Ovary (tissue), 9 donors: Measurements from ENCODE around the gene ARHGEF17. TPM values are rescaled to one million over a fixed set of nuclear protein-coding genes. Genes with fewer than 3 reads are reported as not detected.
A peak's percentile ranks its signal among the peaks of the same experiment; 100 is the strongest.

Experiments
- DNase-seq, 5 donors: peaks; one replicate each; pipeline ENCODE4 v3.0.0-alpha.2; 2019 to 2020
- H3K27ac ChIP-seq, 2 donors: fragments of 200-600 bp; one replicate each; pipeline versions ENCODE4 v1.5.1 to v1.8.0; 2019 to 2022
- H3K27me3 ChIP-seq: fragments of 200-600 bp; one replicate; pipeline ENCODE4 v1.8.0; 2022
- H3K36me3 ChIP-seq: fragments of 200-600 bp; sonication (generic); one replicate; pipeline ENCODE4 v1.5.1; 2019
- H3K4me1 ChIP-seq: one replicate; pipeline ENCODE4 v1.8.1; 2013; ENCODE audit warnings: mild to moderate bottlenecking, moderate library complexity; ENCODE audit not compliant: insufficient read depth
- H3K4me3 ChIP-seq: fragments of 200-600 bp; sonication (generic); one replicate; pipeline ENCODE4 v1.5.1; 2017
- H3K9me3 ChIP-seq, 2 donors: fragments of 200-600 bp in 1 of 2; sonication (generic) in 1 of 2; one replicate each; pipeline versions ENCODE4 v1.5.1 to v1.8.1; 2013 to 2019; ENCODE audit warnings: mild to moderate bottlenecking in 1 of 2, moderate library complexity in 1 of 2
- EP300 ChIP-seq: sonication (generic); formaldehyde crosslinking; IDR thresholded peaks from one replicate; pipeline ENCODE4 v1.6.1; 2017; ENCODE audit warnings: antibody characterized with exemption
- POLR2A ChIP-seq: fragments of 450-650 bp; IDR thresholded peaks from one replicate; pipeline ENCODE4 v1.6.1; 2017; ENCODE audit warnings: antibody characterized with exemption, mild to moderate bottlenecking, moderate library complexity
- WGBS, 3 donors: extraction: QIAGEN DNeasy Blood & Tissue Kit in 1 of 3; methylation state at CpG; one replicate each; pipeline versions ENCODE4 v1.1.5 to v1.1.7; 2013 to 2017; 5-methylcytosine and 5-hydroxymethylcytosine counted together
- intact Hi-C, 4 donors: fragments of 100-400 bp; cut with DNase I; formaldehyde crosslinking; loops; one replicate each; pipeline versions ENCODE4 v1.11.0 to v1.15.1; 2022 to 2023
- polyA plus RNA-seq, 2 donors: library from polyadenylated mRNA; stranded (reverse); fragments of 200-250 nt in 1 of 2; fragments of 350-450 nt in 1 of 2; fragmentation: Illumina TruSeq in 1 of 2; extraction: RNeasy Lipid Tissue Mini Kit (QIAGEN cat#74804) in 1 of 2; gene quantifications; one replicate each; pipeline ENCODE4 v1.2.3, GENCODE V29; 2013 to 2014
- total RNA-seq, 7 donors: library from RNA; depleted of rRNA in 2 of 7; stranded (reverse); fragments of >200 nt in 2 of 7; fragmentation: NEBNext Ultra II Directional in 3 of 7; extraction: Animal tissue kit (Norgen Biotek cat#: 25700) in 3 of 7; gene quantifications; one replicate each; pipeline versions ENCODE4 v1.1.0 to v1.2.4, GENCODE V29; 2016 to 2023
- TF ChIP-seq, protein P1 (sequence below), 3 donors: fragments of 450-650 bp in 2 of 3; fragments of 200-600 bp in 1 of 3; IDR thresholded peaks; one replicate each; pipeline versions ENCODE4 v1.5.1 to v1.8.0; 2016 to 2022; ENCODE audit warnings: antibody characterized with exemption in 3 of 3, mild to moderate bottlenecking in 1 of 3
- donor health status: DM: no; HTN: no; CAD: no; lungs with moderate emphysema.
- donor health status: DM: no; HTN: no; CAD: no.
- donor health status: Bipolar disorder and iron deficiency.
- donor health status: DM: yes; HTN: yes; CAD: no.
- donor health status: DM: no; HTN: no; CAD: no.
- donor health status: DM: yes; HTN: yes; CAD: no.

ARHGEF17 gene
- total and polyA plus RNA-seq, 9 donors: 21.0 to 83.8 (median 46.0) TPM

DNA sequence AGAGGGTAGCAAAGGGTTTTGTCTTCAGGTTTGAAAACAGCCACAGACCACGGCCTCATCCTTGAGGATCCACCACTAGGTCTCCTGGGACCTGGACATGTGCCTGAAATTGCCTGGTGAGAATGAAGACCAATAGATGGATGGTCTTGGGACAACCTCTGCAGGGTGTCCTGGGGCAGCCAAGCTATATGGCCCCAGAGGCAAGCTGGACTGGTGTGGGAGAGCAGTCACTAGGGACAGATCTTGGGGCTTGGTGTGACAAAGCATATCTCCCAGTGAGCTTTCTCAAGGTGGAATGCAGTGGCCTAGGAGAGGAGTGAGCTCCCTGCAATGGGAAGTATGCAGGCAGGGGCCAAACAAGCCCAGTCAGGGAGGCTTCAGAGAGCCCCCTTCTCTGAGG is 22.4 kb upstream of the ARHGEF17 start:
- peak in 1 of 5 donors; percentile 2 for DNase-seq
- Histone ChIP-seq H3K36me3 (no peaks in the 10 kb centered on the region), H3K27ac (no peak overlapping the region), H3K4me3 (no peak overlapping the region), H3K4me1 (no peaks in the 10 kb centered on the region), H3K27me3 (no peaks in the 10 kb centered on the region), H3K9me3 (no peaks in the 10 kb centered on the region)
- TF ChIP-seq POLR2A: no peak
- TF ChIP-seq, protein P1, sequence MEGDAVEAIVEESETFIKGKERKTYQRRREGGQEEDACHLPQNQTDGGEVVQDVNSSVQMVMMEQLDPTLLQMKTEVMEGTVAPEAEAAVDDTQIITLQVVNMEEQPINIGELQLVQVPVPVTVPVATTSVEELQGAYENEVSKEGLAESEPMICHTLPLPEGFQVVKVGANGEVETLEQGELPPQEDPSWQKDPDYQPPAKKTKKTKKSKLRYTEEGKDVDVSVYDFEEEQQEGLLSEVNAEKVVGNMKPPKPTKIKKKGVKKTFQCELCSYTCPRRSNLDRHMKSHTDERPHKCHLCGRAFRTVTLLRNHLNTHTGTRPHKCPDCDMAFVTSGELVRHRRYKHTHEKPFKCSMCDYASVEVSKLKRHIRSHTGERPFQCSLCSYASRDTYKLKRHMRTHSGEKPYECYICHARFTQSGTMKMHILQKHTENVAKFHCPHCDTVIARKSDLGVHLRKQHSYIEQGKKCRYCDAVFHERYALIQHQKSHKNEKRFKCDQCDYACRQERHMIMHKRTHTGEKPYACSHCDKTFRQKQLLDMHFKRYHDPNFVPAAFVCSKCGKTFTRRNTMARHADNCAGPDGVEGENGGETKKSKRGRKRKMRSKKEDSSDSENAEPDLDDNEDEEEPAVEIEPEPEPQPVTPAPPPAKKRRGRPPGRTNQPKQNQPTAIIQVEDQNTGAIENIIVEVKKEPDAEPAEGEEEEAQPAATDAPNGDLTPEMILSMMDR (IDR thresholded peaks at IDR 0.05): no peak
- intact Hi-C loops: loop anchor here in 1 of 4 donors (10.0 kb wide), 1 partner anchor 101 kb away; no protein-coding TSS in a partner anchor
- WGBS, 3 donors: 71 to 92% (median 81%) methylated on average over 1 of the region's 1 CpG

DNA sequence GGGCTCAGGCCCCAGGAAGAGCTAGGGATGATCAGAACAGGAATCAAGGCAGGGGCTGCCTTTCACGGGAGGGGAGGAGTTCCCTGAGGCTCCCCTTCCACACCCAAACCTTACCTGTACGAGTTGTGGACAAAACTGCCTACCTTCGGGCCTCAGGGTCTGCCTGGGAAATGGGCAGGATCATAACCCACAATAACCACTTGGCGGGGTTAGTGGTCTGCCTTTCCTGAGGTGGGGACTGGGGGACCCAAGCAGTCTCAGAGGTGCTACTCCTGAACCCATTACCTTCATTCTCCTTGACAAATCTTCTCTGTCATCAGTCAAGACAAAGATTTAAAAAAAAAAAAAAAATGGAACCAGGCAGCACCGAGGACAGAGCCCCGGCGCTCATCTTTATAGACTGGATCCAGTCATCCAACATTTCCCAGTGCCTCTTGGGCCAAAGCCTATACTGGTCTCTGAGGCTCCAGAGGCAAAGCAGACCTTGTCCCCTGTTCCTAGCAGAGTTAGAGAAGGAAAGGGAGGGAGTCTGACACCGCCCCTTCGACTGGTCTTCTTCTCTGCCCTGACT is 21.8 kb upstream of the ARHGEF17 start:
- no peak overlapping the region for H3K4me3 ChIP-seq

DNA sequence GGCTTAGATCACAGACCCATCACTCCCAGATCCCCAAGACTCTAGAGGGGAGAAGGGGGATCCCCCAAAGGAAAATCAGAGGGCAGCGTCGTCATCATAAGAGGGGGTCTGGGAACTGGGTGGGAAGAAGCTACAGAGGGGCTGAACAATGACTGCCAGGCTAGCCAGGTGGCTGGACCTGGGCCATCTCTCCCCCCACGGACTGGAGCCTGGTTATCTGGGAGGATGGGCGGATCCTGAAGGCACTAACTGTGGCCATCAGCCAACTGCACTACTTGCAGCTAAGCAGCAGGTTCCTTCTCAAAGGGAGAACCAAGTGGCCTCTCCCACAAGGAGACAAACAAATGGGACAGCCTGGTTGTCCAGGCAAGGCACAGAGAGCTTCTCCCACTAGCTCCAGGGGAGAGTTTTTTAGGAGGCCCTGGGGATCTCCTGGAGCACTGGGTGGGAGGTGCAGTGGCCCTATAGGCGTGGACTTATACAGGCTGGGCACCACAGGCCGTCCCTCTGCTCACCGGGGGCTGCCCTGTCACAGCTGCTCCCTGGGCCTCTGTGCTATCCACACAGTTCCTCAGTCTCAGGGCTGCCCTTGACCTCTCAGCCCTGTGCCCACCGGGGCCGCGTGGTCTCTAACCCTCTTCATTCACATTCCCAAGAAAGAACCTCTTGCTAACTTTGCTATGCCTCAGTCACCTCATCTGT is 20.5 kb upstream of the ARHGEF17 start:
- Histone ChIP-seq H3K27me3 (no peaks in the 10 kb centered on the region), H3K27ac (no peak overlapping the region), H3K4me1 (no peaks in the 10 kb centered on the region), H3K9me3 (no peaks in the 10 kb centered on the region), H3K4me3 (no peak overlapping the region), H3K36me3 (no peaks in the 10 kb centered on the region)
- intact Hi-C loops: loop anchor here in 1 of 4 donors (10.0 kb wide), 1 partner anchor 103 kb away; no protein-coding TSS in a partner anchor
- TF ChIP-seq POLR2A (no peak), EP300 (no peak)
- TF ChIP-seq, protein P1 (IDR thresholded peaks at IDR 0.05): no peak
- 68 to 78% (median 73%) methylated on average over 10 of the region's 10 CpGs for WGBS, 3 donors
- DNase-seq: no peak

More for the DNA sequence above, 21.8 kb upstream of the ARHGEF17 start:
- H3K9me3 ChIP-seq: no peaks in the 10 kb centered on the region
- H3K27me3 ChIP-seq: no peaks in the 10 kb centered on the region
- no peak overlapping the region for H3K27ac ChIP-seq
- intact Hi-C loops: loop anchor here in 1 of 4 donors (10.0 kb wide), 1 partner anchor 102 kb away; no protein-coding TSS in a partner anchor
- no peaks in the 10 kb centered on the region for H3K36me3 ChIP-seq
- WGBS, 3 donors: 87% methylated on average over 9 of the region's 9 CpGs
- peak in 1 of 5 donors; percentile 4 for DNase-seq
- TF ChIP-seq, protein P1 (IDR thresholded peaks at IDR 0.05): no peak
- TF ChIP-seq POLR2A: no peak
- no peak for TF ChIP-seq EP300
- H3K4me1 ChIP-seq: no peaks in the 10 kb centered on the region

DNA sequence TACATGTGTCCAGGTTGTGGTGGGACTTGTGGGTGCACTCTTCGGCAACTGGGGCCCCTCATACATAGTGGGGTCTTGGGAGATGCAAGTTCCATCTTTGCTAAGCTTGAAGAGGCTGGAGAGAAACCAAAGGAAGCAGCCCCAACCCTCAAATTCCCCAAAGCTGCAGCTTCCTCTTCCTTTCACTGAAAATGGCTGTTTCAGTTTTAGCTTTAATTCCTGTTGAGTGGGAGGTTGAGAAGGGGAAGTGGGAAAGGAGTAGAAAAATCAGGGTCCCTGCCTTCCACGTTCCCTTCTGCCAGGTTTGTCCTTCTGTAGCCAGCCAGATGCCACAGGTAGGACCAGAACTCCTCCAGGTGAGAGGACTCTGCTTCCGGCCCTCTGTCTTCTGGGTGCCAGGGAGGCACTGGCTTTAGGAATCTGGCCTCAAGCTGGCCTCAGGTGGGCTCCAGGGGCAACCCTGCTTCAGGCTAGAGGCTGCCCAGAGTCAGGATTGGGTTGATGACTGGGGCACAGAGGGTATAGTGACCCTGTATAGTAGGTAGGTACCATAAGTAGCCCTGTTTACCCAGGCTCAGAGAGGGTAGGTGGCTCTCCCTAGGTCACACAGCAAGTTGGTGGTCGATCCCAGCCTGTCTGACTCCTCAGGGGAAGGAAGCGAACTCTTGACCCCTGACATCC is 19.7 kb upstream of the ARHGEF17 start:
- intact Hi-C loops: loop anchor here in 1 of 4 donors (10.0 kb wide), 1 partner anchor 104 kb away; no protein-coding TSS in a partner anchor
- H3K27ac ChIP-seq: no peak overlapping the region
- WGBS, 3 donors: 67 to 72% (median 68%) methylated on average over 5 of the region's 5 CpGs
- DNase-seq: no peak
- no peaks in the 10 kb centered on the region for H3K9me3 ChIP-seq
- no peaks in the 10 kb centered on the region for H3K36me3 ChIP-seq
- no peaks in the 10 kb centered on the region for H3K27me3 ChIP-seq
- H3K4me1 ChIP-seq: no peaks in the 10 kb centered on the region
- no peak overlapping the region for H3K4me3 ChIP-seq
- TF ChIP-seq, protein P1 (IDR thresholded peaks at IDR 0.05): no peak
- no peak for TF ChIP-seq POLR2A
